ENCODE data around the gene FOXA1. TPM values are rescaled to one million over a fixed set of nuclear protein-coding genes. Genes with fewer than 3 reads are reported as not detected.

Gene FOXA1
- total RNA-seq, 4 donors from 2014 or later = 7.4 to 24.6 (median 21.4) TPM

DNA sequence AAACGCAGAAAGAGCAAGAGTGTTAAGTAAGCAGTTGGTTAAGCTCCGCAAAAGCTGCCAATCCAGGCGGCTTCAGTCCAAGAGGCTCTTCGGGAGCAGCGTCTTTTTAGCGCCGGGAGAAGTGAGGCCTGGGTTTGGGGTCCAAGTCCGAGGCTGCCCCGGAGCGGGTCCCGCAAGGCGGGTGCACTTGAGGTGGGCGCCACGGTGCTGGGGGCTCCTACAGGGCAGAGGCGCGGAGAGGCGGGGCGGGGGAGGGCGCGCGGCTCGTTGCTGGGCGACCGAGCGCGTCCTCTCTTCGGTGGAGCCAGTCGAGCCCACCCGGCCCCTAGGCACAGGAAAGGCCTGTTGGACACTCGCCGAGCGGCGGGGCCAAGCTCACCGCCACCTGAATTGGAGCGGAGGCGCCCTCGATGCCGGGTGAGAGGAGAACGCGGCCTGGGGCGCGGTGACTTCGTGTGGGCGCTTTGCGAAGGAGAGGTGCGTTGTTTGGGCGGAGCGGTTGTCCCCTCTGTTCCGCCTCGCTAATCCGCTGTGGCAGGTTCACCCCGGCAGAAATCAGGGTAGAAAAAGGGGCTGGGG lies 16.0 kb upstream of the FOXA1 start:
- no peak overlapping the region for H3K27ac ChIP-seq
- TF ChIP-seq POLR2A (IDR thresholded peaks at IDR 0.05) (no peak), CTCF (IDR thresholded peaks at IDR 0.05) (no peak)
- no peaks in the 10 kb centered on the region for H3K4me1 ChIP-seq
- no peak for DNase-seq
- H3K27me3 ChIP-seq = no peaks in the 10 kb centered on the region
- H3K36me3 ChIP-seq = no peaks in the 10 kb centered on the region
- H3K4me3 ChIP-seq = no peak overlapping the region
- H3K9me3 ChIP-seq = peaks cover 0 to 11% (median 0%) of the 10 kb centered on the region in 4 donors

DNA sequence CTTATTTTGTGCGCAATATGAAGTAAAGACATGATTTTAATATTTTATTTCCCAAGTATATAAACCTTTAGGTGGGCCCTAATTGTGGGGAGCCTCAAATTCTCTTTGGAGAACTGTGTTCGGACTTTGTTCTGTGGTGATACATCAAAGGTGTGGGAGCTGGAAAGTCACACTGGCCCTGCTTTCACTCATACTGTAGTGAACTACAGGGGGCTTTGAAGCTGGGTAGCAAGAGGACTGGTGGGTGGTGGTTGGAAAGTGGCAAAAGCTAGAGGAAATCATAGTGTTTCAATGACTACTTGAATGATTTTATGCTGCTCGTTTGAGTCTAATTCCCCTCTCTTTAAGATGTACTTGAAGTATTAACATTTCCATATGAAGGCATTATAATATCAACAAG lies 13.6 kb upstream of the FOXA1 start:
- no peak for TF ChIP-seq CTCF (IDR thresholded peaks at IDR 0.05)
- no peak for TF ChIP-seq POLR2A (IDR thresholded peaks at IDR 0.05)

DNA sequence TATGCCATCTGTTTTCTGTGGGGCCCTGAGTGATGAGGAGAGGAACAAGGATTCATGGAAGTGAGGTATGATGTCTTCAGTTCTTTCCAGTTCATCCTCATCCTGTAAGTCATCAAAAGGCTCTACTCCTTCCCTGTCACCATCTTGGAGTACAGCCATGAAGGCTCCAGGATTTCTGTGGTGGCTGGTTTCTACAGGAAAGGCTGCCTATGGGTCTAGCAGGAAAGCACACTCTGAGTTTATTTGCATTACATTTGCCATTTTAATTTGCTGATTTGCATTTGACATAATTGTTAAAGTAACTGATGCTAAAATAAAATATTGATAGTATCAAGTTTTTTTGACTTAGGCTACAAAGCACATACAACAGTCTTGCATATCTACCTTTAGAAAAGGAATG lies 11.6 kb upstream of the FOXA1 start:
- Histone ChIP-seq H3K27me3 (no peaks in the 10 kb centered on the region), H3K9me3 (peaks cover 0 to 2% (median 0%) of the 10 kb centered on the region in 4 donors), H3K4me1 (peaks cover 0 to 9% (median 0%) of the 10 kb centered on the region in 4 donors), H3K4me3 (no peak overlapping the region), H3K36me3 (no peaks in the 10 kb centered on the region), H3K27ac (no peak overlapping the region)
- TF ChIP-seq POLR2A (IDR thresholded peaks at IDR 0.05) (no peak), CTCF (IDR thresholded peaks at IDR 0.05) (no peak)
- DNase-seq = no peak

More for the DNA sequence above, 13.6 kb upstream of the FOXA1 start:
- no peaks in the 10 kb centered on the region for H3K4me1 ChIP-seq
- no peaks in the 10 kb centered on the region for H3K27me3 ChIP-seq
- no peak overlapping the region for H3K4me3 ChIP-seq
- H3K9me3 ChIP-seq = peaks cover 0 to 2% (median 0%) of the 10 kb centered on the region in 4 donors
- no peaks in the 10 kb centered on the region for H3K36me3 ChIP-seq
- DNase-seq = no peak
- no peak overlapping the region for H3K27ac ChIP-seq

DNA sequence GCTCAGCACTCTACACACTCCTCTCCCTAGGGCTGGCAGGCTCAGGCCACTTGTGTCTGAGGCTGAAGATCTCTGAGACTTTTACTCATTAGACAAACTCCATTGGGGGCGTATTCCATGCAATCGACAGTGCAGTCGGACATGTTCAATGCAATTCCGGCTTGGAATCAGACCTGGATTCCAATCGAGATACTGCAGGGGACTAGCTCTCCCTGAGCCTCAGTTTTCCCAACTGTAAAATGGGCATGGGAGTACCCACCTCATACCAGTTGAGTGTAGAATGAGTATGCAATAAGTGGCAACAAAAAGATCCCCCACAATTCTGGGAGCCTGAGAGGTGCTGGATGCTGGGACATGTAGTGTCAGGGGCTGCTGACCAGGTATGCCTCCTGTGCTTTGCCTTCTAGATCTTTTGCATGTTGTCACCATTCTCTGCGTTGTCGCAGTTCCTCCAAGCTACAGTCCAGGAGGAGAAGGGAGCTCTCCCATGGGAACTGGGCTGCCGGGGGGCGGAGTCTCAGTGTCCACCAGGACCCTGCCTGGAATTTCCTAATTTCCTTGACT lies 8.7 kb upstream of the FOXA1 start:
- no peak overlapping the region for H3K4me3 ChIP-seq
- H3K9me3 ChIP-seq = no peaks in the 10 kb centered on the region
- TF ChIP-seq POLR2A (IDR thresholded peaks at IDR 0.05) (no peak), CTCF (IDR thresholded peaks at IDR 0.05) (no peak)
- peaks cover 0 to 25% (median 0%) of the 10 kb centered on the region in 4 donors for H3K4me1 ChIP-seq
- H3K36me3 ChIP-seq = no peaks in the 10 kb centered on the region
- peaks cover 0 to 20% of the 10 kb centered on the region in 2 donors for H3K27me3 ChIP-seq
- H3K27ac ChIP-seq = no peak overlapping the region
- no peak for DNase-seq

DNA sequence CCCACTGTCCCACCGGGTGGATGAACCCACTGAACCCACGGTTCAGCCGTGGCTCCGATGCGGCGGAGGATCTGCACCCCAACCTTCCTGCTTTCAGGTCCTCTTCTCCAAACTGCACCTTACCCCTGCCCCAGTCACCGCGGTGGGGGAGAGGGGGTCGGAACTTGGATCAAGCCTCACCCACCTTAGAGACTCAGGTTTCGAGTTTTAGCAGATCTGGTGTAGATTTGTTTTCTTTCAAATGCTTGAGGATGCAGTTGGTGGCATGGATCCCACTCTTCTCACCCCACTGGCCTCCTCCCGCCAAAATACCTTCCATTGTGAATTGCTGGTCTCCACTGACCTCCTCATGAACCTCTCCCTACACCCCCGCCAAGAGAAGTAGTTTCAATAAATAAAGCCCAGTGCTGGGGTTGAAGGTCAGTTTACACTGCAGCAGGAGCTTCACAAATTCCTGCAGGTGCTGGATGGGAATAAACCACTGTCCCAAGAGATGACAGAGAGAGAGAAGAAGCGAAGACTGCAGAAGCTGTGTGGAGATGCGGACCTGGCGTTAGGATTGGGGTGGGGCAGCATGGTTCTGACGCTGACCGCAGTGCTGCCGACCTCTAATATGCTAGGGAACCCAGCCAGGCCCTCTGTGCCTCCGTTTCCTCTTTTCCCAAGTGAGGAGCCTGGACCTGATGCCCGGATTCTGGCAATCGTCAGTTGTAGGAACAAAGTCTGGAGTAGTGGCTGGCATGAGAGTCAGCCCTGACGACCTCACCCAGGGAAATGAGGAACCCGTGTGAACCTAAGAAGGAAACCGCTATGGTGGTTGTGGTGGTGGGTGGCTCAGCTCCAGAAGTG lies 7.8 kb upstream of the FOXA1 start:
- peaks cover 0 to 29% of the 10 kb centered on the region in 2 donors for H3K27me3 ChIP-seq
- H3K27ac ChIP-seq = no peak overlapping the region

More for the DNA sequence above, 7.8 kb upstream of the FOXA1 start:
- DNase-seq = no peak
- Histone ChIP-seq H3K36me3 (no peaks in the 10 kb centered on the region), H3K9me3 (peaks cover 0 to 7% (median 0%) of the 10 kb centered on the region in 4 donors), H3K4me3 (no peak overlapping the region), H3K4me1 (peaks cover 0 to 34% (median 0%) of the 10 kb centered on the region in 4 donors)
- TF ChIP-seq CTCF (IDR thresholded peaks at IDR 0.05) = no peak
- TF ChIP-seq POLR2A (IDR thresholded peaks at IDR 0.05) = no peak
